Duodenal mucosa (tissue), 2 donors: ENCODE data around the gene ZNF346.
A peak's percentile ranks its signal among the peaks of the same experiment; 100 is the strongest.

Source experiments
- H3K27ac ChIP-seq: one replicate; pipeline ENCODE4 v1.7.0; 2013; ENCODE audit warnings: low read depth, low read length
- H3K27me3 ChIP-seq, 2 donors: one replicate each; pipeline ENCODE4 v1.7.0; 2013; ENCODE audit warnings: low read length in 2 of 2, control low read depth in 1 of 2; ENCODE audit not compliant: insufficient read depth in 2 of 2, control insufficient read depth in 1 of 2
- H3K36me3 ChIP-seq, 2 donors: one replicate each; pipeline ENCODE4 v1.7.0; 2013; ENCODE audit warnings: low read length in 2 of 2, control low read depth in 1 of 2; ENCODE audit not compliant: insufficient read depth in 2 of 2, control insufficient read depth in 1 of 2
- H3K4me1 ChIP-seq, 2 donors: one replicate each; pipeline ENCODE4 v1.7.0; 2013; ENCODE audit warnings: low read length in 2 of 2, control low read depth in 1 of 2; ENCODE audit not compliant: insufficient read depth in 2 of 2, control insufficient read depth in 1 of 2
- H3K4me3 ChIP-seq, 2 donors: one replicate each; pipeline ENCODE4 v1.7.0; 2013; ENCODE audit warnings: low read length in 2 of 2, low read depth in 1 of 2
- H3K9ac ChIP-seq, 2 donors: one replicate each; pipeline ENCODE4 v1.7.0; 2013; ENCODE audit warnings: low read length in 2 of 2, low read depth in 1 of 2
- H3K9me3 ChIP-seq, 2 donors: one replicate each; pipeline ENCODE4 v1.7.0; 2013; ENCODE audit warnings: low read length in 2 of 2, control low read depth in 1 of 2; ENCODE audit not compliant: control insufficient read depth in 1 of 2

Gene ZNF346

DNA sequence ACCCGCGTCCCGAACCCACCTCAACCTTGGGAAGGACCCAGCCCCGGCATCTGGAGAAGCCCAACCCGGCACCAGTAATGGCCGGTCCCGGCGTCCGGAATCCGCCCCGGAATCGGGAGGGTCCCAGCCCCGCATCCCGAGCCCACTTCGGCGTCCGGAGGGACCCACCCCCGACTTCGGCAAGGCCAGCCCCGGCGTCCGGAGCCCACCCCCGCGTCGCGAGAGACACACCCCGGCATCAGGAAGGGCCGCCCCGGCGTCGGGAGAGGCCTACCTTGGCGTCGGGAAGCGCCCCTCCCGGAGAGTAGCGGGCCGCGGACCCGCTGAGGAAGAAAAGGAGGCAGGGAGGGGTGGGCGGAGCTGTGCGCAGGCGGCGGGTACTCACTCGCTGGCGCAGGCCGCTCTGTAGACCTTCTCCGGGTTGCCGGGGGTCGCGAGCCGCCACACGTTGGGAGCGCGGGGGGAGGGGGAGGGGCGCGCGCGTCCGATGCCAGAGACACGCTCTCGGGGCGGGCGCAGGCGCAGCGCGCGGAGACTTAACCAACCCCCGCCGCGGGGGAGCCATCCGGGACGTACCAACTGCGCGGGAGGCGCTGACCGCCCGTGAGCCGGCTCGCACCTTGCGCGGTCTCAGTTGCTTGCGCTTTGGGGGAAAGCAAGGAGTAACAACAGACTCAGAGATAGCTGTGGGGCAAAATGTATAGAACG is 16.1 kb upstream of the ZNF346 start, which contains the start of gene UIMC1:
Gene UIMC1, minus strand, starts transcription at position 515 of the 708 bp plus-strand sequence. CDS start 24,164 bp downstream, outside the sequence.
- H3K9me3 ChIP-seq, result no peaks in the 10 kb centered on the region
- peak within 1 kb of the TSS; percentile 84 to 88 for H3K9ac ChIP-seq
- H3K36me3 ChIP-seq, result no peaks in the 10 kb centered on the region
- peak within 1 kb of the TSS; percentile 88 to 89 for H3K4me3 ChIP-seq
- no peaks in the 10 kb centered on the region for H3K27me3 ChIP-seq
- peak within 1 kb of the TSS; percentile 89 for H3K27ac ChIP-seq
- peaks cover 18 to 19% of the 10 kb centered on the region in 2 donors for H3K4me1 ChIP-seq

DNA sequence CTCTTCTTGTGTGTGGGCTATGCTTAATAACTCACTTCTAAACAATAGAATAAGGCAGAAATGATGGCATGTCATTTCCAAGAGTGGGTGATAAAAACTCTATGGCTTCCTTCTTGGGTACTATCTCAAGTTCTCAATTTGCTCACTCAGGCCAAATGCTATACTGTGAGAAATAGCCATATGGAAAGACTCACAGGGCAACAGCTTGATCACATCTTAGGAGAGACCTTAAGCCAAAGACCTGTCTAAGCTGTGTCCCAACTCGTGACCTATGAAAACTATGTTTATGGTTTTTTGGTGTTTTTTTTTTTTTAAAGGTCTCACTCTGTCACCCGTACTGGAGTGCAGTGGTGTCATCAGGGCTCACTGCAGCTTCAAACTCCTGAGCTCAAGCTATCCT is 13.8 kb upstream of the ZNF346 start:
- Histone ChIP-seq H3K27me3 (no peaks in the 10 kb centered on the region), H3K9ac (no peak overlapping the region), H3K27ac (no peak overlapping the region), H3K4me1 (peaks cover 16 to 17% of the 10 kb centered on the region in 2 donors), H3K36me3 (no peaks in the 10 kb centered on the region), H3K9me3 (no peaks in the 10 kb centered on the region), H3K4me3 (no peak overlapping the region)

DNA sequence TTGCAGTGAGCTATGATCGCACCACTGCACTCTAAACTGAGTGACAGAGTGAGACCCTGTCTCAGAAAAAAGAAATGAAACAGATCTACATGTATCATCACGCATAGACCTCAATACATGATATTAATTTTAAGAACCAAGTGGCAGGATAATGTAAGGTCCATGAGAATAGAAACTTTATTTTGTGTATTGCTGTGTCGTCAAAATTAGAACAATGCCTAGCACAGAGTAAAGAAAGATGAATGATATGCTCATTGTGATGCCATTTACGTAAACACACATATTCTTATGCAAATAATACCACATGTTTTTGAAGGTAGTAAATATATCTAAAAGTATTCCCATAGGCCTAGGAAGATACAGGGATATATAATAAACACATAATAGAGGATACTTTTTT is 12.3 kb upstream of the ZNF346 start:
- H3K9me3 ChIP-seq, result no peaks in the 10 kb centered on the region
- H3K27ac ChIP-seq, result no peak overlapping the region

DNA sequence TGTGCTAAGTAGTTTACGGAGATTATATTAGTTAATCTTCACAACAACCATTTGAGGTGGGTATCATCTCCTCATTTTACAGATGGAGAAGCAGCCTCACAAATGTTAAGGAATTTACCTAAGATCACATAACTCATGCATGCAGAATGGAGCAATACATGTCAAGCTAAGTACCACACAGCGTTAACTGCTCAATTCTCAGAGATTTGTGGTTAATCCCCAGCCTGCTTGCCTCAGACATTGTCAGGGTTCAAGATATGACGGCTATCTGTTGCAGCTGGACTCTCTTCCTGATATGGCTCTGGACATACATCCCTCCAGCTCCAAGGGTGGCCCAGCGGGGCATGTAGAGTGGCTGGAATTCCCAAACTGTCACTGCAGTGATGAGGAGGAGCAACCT is 7.3 kb upstream of the ZNF346 start:
- Histone ChIP-seq H3K27me3 (no peaks in the 10 kb centered on the region), H3K36me3 (no peaks in the 10 kb centered on the region), H3K4me1 (no peaks in the 10 kb centered on the region), H3K4me3 (no peak overlapping the region), H3K27ac (no peak overlapping the region), H3K9ac (no peak overlapping the region), H3K9me3 (no peaks in the 10 kb centered on the region)

More for the DNA sequence above, 12.3 kb upstream of the ZNF346 start:
- Histone ChIP-seq H3K4me3 (no peak overlapping the region), H3K27me3 (no peaks in the 10 kb centered on the region), H3K4me1 (peaks cover 4 to 5% of the 10 kb centered on the region in 2 donors), H3K9ac (no peak overlapping the region), H3K36me3 (no peaks in the 10 kb centered on the region)

DNA sequence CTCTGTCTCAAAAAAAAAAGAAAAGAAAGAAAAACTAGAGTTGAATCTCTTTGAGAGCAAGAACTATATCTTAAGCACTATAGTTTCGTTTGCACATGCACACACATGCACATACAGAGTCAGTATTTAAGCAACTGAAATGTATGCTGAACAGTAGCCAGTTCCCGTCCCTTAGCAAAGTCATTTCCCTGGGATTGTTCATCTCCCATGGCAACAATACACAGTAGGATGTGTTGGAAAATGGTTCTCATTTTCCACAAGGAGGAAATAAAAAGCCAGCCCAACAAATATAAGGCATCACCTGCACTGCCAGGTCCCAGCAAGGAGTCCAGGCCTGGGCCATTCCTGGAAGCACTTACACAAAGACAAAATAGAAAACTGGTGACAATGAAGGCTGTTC is 4.2 kb upstream of the ZNF346 start:
- no peaks in the 10 kb centered on the region for H3K36me3 ChIP-seq
- peaks cover 6 to 14% of the 10 kb centered on the region in 2 donors for H3K4me1 ChIP-seq
- H3K4me3 ChIP-seq, result no peak overlapping the region
- H3K9me3 ChIP-seq, result no peaks in the 10 kb centered on the region
- H3K27me3 ChIP-seq, result no peaks in the 10 kb centered on the region
- no peak overlapping the region for H3K27ac ChIP-seq
- H3K9ac ChIP-seq, result no peak overlapping the region

DNA sequence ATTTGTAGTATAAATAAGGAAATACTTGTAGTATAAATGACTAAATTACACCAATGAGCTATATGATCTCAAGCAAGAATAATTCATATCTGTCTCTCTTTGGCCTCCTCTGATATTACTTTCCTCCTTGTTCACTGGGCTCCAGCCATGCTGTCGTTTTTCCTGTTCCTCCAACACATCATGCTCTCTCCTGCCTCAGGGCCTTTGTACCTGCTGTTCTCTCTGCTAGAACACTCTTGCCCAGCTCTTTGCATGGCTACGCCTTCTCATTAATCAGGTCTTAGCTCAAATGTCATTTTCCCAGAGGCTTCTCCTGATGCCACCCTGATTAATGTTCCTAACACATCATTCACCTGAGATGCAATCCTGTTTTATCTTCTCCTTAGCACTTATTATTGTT is 2.5 kb upstream of the ZNF346 start:
- no peaks in the 10 kb centered on the region for H3K9me3 ChIP-seq
- H3K36me3 ChIP-seq, result no peaks in the 10 kb centered on the region
- H3K9ac ChIP-seq, result no peak overlapping the region
- H3K4me1 ChIP-seq, result peaks cover 9 to 18% of the 10 kb centered on the region in 2 donors
- H3K4me3 ChIP-seq, result no peak overlapping the region
- no peak overlapping the region for H3K27ac ChIP-seq
- no peaks in the 10 kb centered on the region for H3K27me3 ChIP-seq

DNA sequence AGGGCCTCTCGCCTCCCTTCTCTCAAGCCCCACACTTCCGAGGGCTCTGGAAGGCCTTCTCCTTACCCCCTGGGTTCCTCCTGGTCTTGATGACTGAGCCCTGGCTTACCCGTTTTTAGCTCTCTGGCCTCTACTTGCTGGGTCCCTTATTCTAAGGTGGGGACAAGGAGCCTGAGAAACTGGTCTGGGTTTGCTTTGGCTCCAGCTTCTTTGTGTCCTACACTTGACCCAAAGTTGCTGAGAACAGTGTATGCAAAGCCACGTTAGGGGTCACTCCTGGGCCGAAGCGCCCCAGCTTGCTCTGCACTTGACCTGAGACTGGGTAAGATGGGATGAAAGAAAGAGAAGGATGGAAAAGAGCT is 788 bp downstream of the ZNF346 start:
- Histone ChIP-seq H3K36me3 (no peaks in the 10 kb centered on the region), H3K27ac (no peak overlapping the region), H3K9me3 (no peaks in the 10 kb centered on the region)

DNA sequence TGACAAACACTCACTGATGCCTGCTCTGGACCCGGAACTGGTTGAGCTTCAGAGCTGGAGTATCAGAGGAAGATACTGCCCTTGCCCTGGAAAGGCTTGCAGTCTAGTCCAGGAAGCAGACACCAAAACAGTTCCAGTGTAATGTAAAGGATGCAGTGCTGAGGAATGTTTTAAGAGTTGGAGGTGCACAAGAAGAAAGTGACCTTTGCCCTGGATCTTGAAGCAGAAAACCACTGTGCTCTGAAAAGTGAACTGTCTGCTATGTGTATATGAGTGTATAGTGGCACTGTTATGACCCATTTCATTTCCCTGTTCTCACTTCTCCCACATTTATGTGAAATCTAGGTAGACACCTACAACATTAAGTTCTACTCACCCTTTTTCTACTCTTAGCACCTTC is 2.1 kb downstream of the ZNF346 start:
- Histone ChIP-seq H3K4me1 (peaks cover 9 to 18% of the 10 kb centered on the region in 2 donors), H3K9ac (no peak overlapping the region), H3K27ac (no peak overlapping the region), H3K4me3 (no peak overlapping the region), H3K9me3 (no peaks in the 10 kb centered on the region), H3K36me3 (peaks cover 0 to 3% of the 10 kb centered on the region in 2 donors), H3K27me3 (no peaks in the 10 kb centered on the region)

More for the DNA sequence above, 788 bp downstream of the ZNF346 start:
- Histone ChIP-seq H3K4me3 (peak overlapping the region; percentile 86 to 92), H3K4me1 (peaks cover 9 to 18% of the 10 kb centered on the region in 2 donors), H3K9ac (peak overlapping the region; percentile 62 to 89), H3K27me3 (no peaks in the 10 kb centered on the region)

DNA sequence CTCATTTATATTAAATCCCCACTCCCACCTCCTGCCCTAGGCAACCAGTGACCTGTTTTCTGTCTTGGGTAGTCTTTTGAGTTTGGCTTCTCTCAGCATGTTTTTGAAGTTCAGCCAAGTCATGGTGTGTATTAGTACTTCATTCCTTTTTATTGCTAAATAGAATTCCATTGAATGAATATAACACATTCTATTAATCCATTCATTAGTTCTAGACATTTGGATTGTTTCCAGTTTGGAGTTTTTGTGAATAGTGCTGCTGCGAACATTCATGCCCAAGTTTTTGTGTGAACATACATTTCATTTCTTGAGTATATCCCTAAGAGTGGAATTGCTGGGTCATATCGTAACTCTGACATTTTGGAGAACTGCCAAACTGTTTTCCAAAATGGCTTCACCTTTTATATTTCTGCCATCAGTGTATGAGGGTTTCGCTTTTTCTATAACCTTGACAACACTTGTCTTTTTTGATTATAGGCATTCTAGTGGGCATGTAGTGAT is 2.7 kb downstream of the ZNF346 start:
- no peak overlapping the region for H3K4me3 ChIP-seq
- H3K27me3 ChIP-seq, result no peaks in the 10 kb centered on the region
- no peak overlapping the region for H3K9ac ChIP-seq
- no peaks in the 10 kb centered on the region for H3K9me3 ChIP-seq
- peaks cover 9 to 18% of the 10 kb centered on the region in 2 donors for H3K4me1 ChIP-seq
- peaks cover 0 to 3% of the 10 kb centered on the region in 2 donors for H3K36me3 ChIP-seq
- H3K27ac ChIP-seq, result no peak overlapping the region

DNA sequence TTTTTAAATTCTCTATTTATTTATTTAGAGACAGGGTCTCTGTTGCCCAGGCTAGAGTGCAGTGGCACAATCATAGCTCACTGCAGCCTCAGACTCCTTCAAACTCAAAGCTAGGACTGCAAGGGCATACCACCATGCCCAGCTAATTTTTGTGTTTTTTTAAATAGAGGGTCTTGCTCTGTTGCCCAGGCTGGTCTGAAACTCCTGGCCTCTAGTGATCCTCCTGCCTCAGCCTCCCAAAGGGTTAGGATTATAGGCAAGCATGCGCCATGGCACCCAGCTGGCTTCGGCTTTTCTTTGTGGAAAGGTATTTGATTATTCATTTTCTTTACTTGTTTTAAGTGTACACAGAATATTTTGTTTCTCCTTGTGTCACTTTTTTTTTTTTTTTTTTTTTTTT is 5.2 kb downstream of the ZNF346 start:
- no peak overlapping the region for H3K9ac ChIP-seq
- H3K36me3 ChIP-seq, result peaks cover 0 to 3% of the 10 kb centered on the region in 2 donors

More for the DNA sequence above, 5.2 kb downstream of the ZNF346 start:
- no peak overlapping the region for H3K4me3 ChIP-seq
- H3K4me1 ChIP-seq, result peaks cover 6 to 8% of the 10 kb centered on the region in 2 donors
- H3K27me3 ChIP-seq, result no peaks in the 10 kb centered on the region
- H3K27ac ChIP-seq, result no peak overlapping the region
- no peaks in the 10 kb centered on the region for H3K9me3 ChIP-seq
